ENCODE results near the gene GSN. TPM values are rescaled to one million over a fixed set of nuclear protein-coding genes. Genes with fewer than 3 reads are reported as not detected.

Gene GSN
- total and polyA plus RNA-seq, 2 experiments from 2014 or later = 268 to 310 TPM

GRCh38 chr9:121282277-121283079 is 14.5 kb downstream of the GSN start:
- Histone ChIP-seq H3K36me3 (no peaks in the 10 kb centered on the region), H3K4me3 (no peak overlapping the region), H3K27ac (peak overlapping the region; percentile 65), H3K4me1 (ENCODE audit: low read depth) (peaks cover 43% of the 10 kb centered on the region), H3K27me3 (no peaks in the 10 kb centered on the region), H3K9me3 (ENCODE audit: low read depth) (no peaks in the 10 kb centered on the region)
- peak in 1 of 2 donors; percentile 83 for DNase-seq (ENCODE audit: low read depth in 1 of 2, low spot score in 1 of 2)
- TF ChIP-seq CTCF (IDR thresholded peaks at IDR 0.05; ENCODE audit: low read depth, low read length) = no peak

GRCh38 chr9:121283080-121283398 is 15.1 kb downstream of the GSN start:
- Histone ChIP-seq H3K27me3 (no peaks in the 10 kb centered on the region), H3K36me3 (no peaks in the 10 kb centered on the region), H3K27ac (no peak overlapping the region), H3K4me3 (no peak overlapping the region), H3K4me1 (ENCODE audit: low read depth) (peaks cover 47% of the 10 kb centered on the region), H3K9me3 (ENCODE audit: low read depth) (no peaks in the 10 kb centered on the region)
- TF ChIP-seq CTCF (IDR thresholded peaks at IDR 0.05; ENCODE audit: low read depth, low read length) = no peak
- no peak for DNase-seq (ENCODE audit: low read depth in 1 of 2, low spot score in 1 of 2)

DNA sequence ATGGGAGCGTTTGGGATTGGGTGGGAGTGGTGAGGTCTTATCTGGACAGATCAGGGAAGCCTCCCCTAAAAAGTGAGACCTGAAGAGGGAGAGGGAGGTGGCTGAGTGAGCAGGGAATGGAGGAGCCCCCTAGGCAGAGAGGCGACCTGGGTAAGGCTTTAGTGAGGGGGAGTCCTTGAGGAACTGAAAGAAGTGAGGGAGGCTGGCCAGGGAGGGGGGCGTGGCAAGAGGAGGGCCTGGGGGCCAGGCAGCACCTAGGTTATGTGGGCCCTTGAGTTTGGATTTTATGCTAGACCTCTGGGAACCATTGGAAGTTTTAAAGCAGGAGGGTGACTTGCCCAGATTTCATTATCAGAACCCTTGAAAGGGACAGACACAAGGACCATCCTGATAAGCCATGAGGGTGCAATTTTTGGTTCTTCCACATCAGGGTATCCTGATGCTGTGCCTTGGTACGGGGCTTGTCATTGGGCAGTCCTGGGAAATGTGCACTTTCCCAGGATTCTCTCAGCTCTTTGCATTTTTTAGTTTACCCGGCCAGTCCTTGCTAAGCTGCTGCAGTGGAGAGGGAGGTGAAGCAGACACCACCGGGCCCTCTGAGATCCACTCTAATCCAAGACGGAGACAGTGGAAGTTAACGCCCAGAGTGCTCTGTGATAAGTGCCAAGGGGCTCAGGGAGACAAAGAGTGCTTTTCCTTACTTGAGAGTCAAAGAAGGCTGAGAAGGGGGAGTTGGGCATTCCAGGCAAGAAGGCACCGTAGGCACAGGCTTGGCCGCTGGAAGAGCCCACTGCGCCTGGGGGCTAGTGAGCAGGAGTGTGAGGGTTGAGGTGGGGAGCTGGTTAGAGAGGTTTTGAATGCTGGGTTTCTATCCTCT is 16.1 kb downstream of the GSN start:
- H3K4me1 ChIP-seq (ENCODE audit: low read depth) = peaks cover 56% of the 10 kb centered on the region

GRCh38 chr9:121284733-121285451 is 16.9 kb downstream of the GSN start:
- no peaks in the 10 kb centered on the region for H3K9me3 ChIP-seq (ENCODE audit: low read depth)
- peaks cover 64% of the 10 kb centered on the region for H3K4me1 ChIP-seq (ENCODE audit: low read depth)
- no peaks in the 10 kb centered on the region for H3K27me3 ChIP-seq
- peak overlapping the region; percentile 94 for H3K27ac ChIP-seq
- H3K36me3 ChIP-seq = no peaks in the 10 kb centered on the region
- no peak for DNase-seq (ENCODE audit: low read depth in 1 of 2, low spot score in 1 of 2)
- H3K4me3 ChIP-seq = no peak overlapping the region
- TF ChIP-seq CTCF (IDR thresholded peaks at IDR 0.05; ENCODE audit: low read depth, low read length) = no peak

More for the DNA sequence above, 16.1 kb downstream of the GSN start:
- DNase-seq (ENCODE audit: low read depth in 1 of 2, low spot score in 1 of 2) = no peak
- Histone ChIP-seq H3K27me3 (no peaks in the 10 kb centered on the region), H3K27ac (peak overlapping the region; percentile 94), H3K4me3 (no peak overlapping the region), H3K9me3 (ENCODE audit: low read depth) (no peaks in the 10 kb centered on the region), H3K36me3 (no peaks in the 10 kb centered on the region)
- TF ChIP-seq CTCF (IDR thresholded peaks at IDR 0.05; ENCODE audit: low read depth, low read length) = no peak

Measured in cardiac muscle cell (in vitro differentiated cells and primary cell).